ENCODE results near the gene MPND.

DNA sequence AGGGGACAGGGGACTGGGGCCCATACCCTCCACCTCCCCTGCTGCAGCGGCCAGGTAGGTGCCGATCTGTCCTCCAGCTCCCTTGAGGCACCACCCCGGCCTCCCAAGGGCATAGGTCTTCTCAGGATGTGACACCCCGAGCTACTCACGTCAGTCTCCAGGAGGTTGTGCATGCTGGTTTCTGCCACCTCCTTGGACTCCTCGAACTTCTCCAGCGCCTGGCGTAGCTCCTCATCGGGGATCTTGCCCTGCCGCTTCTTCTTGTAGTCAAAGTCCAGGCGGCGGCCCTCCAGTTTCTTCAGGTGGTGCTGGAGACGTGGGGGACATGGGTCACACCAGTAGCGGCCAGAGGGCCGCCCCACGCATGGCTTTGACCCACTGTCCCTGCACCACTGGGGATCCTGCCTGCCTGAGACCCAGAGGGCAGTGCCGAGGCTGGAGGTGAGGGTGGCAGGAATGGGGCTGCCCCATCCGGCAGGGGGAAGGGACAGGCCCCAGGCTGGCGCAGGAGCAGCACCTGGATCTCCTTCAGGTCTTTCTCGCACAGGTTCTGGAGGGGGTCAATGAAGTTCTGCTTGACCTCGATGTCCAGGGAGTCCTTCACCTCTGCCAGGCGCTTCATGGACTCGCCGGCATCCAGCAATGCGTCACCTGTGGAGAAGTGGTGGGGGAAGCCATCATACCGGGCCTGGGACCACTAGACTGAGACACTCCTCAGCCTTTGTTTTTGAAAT, 20.4 kb downstream of the MPND start:
- TF ChIP-seq GATA2 (IDR thresholded peaks at IDR 0.05; ENCODE audit: low read depth, low read length) (no peak), GATA3 (IDR thresholded peaks at IDR 0.05; ENCODE audit: low read depth, low read length) (no peak)
